COR-L47 (cell line): ENCODE results near the gene WNT6.

Source experiments
- DNase-seq: peaks from one replicate; lab custom pipeline; 2025; lab: John Stamatoyannopoulos, UW

WNT6 gene

GRCh38 chr2:218893349-218894150, 33.9 kb downstream of the WNT6 start:
- DNase-seq: no peak

DNA sequence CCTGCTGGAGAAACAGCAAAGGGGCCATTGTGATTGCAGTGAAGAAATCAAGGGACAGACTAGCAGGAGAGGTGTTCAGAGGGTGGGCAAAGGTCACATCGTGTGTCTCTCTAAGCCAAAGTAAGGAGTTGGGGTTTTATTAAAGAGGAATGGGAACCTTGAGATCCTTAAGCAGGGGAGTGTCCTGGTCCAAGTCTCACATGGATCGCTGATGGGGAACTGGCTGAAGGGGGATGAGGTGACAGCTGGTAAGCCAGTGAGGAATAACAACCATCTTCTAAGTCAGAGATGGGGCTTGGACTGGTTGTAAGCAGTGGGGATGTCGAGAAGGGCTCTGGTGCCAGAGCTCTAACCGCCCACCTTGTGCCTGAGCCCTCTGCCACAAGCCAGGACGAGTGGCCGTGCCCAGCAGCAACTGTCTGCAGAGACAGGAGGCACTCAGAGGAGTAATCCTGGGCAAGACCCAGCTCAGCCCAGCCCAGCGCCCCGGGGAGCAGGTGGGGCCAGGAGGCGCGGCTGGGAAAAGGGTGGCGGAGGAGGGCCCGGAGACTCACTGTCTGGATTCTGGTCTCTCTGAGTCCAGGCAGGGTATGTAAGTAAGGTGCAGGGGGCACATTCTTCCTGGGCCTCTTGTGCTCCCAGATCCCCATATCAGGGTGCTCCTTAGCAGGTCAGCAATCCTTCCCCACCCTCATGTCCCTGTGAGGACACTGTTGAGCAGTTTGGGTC, 34.7 kb downstream of the WNT6 start:
- DNase-seq: peak; percentile 28

DNA sequence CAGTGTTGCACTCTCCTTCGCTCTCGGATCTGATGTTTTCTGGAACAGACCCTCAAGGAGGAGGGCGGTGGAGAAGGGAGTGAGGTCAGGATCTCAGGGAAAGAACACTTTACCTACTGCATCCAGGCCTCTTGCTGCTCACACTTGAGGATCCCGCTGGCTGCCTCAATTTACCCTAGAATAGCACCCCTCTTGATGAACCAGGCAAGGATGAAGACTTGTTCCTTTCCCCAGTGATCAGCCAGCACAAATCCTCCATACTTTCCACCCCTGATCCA, 35.2 kb downstream of the WNT6 start:
- no peak for DNase-seq

DNA sequence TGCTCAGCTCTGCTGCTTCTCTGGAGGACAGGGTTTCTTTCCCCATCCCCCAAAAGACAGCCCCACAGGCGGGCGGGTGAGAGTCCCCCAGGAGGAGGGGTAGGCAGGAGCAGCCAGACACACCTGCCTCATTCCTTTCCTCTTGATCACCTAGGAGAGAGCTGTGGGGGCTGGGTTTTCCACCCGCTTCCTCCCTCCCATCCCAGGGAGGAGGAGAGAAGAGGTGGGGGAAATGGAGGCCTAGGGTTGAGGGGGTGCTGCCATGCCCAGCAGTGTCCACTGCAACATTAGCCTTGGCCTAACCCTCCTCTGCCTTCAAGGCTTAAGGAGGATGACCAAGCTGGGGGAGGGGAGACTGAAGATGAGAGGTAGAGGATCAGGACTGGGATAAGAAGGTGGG, 35.7 kb downstream of the WNT6 start:
- no peak for DNase-seq

DNA sequence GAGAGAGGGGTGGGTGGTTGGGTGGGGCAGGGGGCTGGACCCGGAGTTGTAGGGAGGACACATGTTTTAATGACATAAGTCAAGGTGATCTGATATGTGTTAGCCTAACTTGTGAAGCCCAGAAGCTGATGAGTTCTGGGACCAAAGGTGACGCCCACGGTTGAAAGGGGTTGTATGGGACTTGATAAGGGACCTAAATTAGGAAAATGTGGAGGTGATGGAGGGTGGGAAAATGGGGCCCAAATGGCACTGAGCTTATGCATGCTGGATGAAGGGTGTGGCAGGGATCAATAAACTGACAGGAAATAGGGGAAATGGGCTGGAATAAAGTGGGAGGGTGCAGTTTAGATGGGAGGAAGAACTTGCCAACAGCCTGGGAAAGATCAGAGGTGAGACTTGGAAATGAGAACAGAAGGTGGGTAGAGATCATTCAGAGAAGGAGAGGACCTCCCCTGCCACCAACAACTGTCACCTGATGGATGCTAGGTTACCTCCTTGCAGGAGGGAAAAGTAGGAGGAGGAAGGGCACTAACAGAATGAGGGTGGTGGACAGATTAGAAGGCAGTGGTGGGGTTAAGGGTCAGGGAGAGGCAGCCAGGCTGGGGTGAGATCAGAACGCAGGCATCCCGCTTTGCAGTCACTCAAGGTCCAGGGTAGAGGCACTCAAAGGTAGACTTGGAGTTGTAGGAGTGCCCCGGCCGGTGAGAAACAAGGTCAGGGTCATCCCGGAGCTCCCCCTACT, 36.3 kb downstream of the WNT6 start:
- no peak for DNase-seq

DNA sequence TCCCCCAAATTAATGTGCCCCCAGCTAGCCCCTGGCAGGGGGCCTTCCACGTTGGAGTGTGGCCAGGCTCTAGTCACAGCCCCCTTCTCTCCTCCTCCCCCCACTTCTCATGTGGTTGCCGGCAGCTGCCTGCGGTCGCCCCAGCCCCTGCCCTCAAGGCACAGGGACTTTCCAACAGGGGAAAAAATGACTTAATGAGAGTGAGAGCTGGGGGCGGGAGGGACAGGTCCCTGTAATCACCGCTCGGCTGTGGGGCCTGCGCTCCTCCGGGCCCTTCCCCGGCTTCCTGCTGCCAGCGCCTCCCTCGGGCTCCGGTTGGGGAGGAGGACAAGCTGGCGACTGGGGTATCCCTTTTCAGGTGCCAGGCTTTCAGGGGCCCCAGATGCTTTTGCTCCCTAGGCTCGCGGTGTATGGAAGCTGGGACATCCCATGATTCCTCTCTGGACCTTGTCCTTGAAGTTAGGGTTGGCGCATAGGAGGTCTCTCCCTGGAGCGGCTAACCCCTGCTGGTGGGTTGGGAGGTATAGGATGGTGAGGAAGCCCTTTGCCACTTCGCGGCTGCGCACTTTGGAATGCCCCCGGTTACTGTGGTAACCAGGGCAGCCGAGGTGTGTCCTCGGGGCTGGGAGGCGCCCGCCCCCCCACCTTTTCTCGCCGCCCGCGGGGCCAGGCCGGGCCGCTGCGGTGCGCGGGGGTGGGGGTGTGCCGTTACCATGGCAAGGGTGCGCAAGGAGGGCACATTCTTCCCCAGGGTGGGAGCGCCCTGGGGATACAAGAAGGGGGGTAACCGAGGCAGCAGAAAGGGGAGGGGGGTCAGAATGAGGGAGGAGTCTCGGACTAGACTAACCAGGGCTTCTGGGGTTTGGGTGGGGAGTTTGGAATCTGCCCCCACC, 37.1 kb downstream of the WNT6 start:
- peak; percentile 80 for DNase-seq

DNA sequence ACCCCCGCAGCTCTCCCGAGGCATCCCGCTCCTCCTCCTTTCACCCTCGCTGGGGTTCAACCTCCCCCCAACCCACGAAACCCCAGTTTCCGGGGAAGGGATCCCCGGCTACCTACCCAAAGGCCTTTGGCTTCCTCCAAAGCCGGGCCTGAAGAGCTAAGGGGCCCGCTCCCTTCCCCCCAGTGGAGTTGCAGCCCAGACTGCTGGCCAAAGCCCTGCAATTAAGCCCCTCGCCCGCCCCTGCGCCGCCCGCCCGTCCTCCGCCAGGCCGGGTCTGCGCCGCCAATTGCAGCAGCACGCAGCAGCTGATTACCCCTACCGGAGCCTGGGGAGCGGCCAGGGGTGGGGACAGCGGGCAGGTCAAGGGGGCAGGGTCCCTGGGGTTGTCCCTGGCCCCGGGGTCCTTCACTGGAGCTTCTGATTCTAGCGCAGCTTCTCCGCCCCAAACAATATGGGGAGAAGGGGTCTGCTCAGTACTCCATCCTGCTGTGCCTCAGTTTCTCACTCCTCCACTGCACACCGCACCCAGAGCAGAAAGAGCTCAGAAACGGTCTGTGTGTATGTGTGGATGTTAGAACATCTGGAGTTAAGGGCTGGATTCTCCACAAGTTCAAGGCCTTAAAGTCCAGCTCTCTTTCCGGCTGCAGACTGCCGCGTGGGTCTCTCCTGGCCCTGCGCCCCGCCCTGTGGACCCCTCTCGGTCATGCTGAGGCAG, 37.9 kb downstream of the WNT6 start:
- DNase-seq: peak; percentile 13

GRCh38 chr2:218898109-218898878, 38.7 kb downstream of the WNT6 start:
- DNase-seq: peak; percentile 58

GRCh38 chr2:218899147-218899546, 39.5 kb downstream of the WNT6 start:
- DNase-seq: no peak

DNA sequence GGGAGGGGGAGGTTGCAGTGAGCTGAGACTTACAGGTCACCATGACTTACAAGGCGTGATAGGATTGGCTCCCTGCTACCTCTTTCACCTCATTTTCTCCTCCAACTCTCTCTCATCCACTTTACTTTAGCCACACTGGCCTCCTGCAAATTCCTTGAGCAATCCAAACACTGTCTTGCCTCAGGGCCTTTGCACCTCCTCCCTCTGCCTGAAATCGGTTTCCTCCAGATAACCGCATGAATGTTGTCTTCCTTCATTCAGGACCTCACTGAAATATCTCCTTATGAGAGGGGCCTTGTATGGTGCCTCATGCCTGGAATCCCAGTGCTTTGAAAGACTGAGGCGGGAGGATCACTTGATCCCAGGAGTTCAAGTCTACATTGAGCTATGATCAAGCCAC, 42.8 kb downstream of the WNT6 start:
- no peak for DNase-seq

GRCh38 chr2:218904176-218904575, 44.6 kb downstream of the WNT6 start:
- DNase-seq: no peak

DNA sequence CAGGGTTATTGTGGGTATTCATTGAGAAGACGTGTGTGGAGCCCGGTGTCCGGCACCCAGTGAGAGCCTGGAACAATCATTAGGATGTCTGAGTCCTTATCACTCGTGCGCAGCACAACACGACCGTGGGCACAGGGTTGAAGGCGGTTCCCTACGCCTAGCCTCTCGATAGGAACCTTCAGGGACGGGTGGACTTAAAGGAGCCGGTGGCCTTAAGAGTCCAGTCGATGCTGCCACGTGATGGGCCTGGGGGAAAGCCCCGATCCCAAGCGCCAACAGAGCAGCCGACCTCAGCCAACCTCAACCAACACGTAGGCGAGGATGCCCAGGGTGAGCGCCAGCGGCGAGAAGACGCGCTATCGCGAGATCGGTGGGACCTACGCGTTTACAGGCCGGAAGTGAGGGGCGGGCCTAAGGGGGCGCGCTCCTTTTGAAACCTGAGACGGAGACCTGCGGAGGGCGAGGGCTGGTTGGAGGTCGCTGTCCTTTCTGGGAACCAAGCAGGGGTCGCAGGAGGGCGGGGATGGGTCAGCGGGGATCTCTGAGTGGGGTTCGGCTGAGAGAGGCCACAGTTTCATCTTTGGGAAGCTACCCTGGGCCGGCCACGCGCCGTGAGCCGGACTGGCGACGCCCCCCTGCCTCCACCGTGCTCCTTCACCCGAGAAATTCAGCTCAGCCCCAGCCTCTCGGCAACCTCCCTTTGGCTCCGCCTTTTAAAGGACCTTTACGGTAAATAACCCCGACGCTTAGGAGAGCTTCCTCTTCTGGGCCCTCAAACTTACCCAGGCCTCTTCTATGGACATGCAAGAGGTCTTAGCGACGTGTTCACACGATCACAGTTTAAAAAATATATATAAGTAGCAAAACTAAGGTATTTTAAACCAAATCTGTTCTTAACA, 49.4 kb downstream of the WNT6 start:
- DNase-seq: peak; percentile 95

- no peak for DNase-seq
Measured at GRCh38 chr2:218910741-218911140, 51.1 kb downstream of the WNT6 start.

DNA sequence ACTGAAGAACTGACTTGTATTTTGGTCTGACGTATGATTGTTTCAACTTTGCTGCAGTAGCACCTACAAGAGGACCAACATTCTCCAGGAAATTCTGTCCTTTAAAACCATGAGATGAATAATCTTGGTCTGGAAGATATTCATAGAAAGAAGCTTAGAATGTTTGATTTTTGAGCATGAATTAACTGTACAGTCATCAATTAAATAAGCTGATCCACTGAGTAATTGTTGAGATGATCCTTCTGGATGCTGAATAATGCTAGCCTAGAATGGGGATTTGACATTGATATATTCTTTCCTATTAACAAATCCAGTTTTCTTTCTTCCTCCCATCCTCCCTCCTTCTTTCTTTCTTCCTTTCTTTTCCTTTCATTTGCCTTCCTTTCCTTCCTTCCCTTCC, 60.9 kb downstream of the WNT6 start:
- no peak for DNase-seq
